Ovary (tissue), 3 donors: ENCODE measurements around the gene CDK5RAP2.

Experiments
- CTCF ChIP-seq, 3 donors: fragments of 450-650 bp in 2 of 3; fragments of 200-600 bp in 1 of 3; IDR thresholded peaks; one replicate each; pipeline versions ENCODE4 v1.5.1 to v1.8.0; 2016 to 2022; ENCODE audit warnings: antibody characterized with exemption in 3 of 3, mild to moderate bottlenecking in 1 of 3
- POLR2A ChIP-seq: fragments of 450-650 bp; IDR thresholded peaks from one replicate; pipeline ENCODE4 v1.6.1; 2017; ENCODE audit warnings: antibody characterized with exemption, mild to moderate bottlenecking, moderate library complexity
- donor health status: DM: no; HTN: no; CAD: no.

GRCh38 chr9:120392245-120392644 lies 187.7 kb downstream of the CDK5RAP2 start:
- TF ChIP-seq CTCF (IDR thresholded peaks at IDR 0.05) = no peak
- no peak for TF ChIP-seq POLR2A
